NCI-H2196 (cell line): ENCODE data around the gene EDA.

ENCODE experiments used
- DNase-seq: peaks from one replicate; lab custom pipeline; 2025; ENCODE audit not compliant: unreplicated experiment; lab: John Stamatoyannopoulos, UW

The EDA gene

DNA sequence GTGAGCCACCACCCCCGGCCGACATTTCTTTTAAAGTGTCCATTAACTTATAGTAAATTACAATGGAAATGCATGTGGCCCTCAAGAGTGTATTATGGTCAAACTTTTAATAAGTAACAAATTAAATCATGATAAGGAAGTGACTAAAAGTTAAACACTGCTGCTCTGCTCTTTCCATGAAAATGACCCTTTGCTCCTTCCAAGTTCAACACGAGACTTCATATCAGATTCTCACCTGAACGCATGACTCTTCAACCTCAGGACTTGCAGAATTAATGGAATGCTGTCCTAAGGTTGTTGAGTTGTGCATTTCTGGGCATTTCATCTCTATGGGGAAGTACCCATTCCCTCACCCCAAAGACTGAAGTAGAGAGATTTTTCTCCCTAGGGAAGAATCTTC lies 406.7 kb downstream of the EDA start:
- DNase-seq = no peak

DNA sequence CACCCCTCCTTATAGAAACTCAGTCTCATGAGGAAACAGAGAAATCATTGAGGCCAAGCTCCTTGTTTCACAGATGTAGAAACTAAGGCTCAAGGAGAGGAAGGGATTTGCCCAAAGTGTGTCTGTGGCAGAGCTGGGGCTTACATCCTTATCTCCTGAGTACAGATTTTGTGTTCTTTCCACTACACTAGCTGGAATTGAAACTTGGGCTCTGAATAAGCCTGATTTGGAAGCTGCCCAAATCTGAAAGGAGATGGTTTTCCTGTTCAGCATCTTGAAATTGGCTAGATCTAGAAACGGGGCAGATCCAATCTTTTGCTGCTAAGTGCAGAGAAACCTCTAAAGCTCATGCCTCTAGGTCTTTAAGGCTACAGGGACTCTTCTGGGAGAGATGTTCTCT lies 409.6 kb downstream of the EDA start:
- no peak for DNase-seq

DNA sequence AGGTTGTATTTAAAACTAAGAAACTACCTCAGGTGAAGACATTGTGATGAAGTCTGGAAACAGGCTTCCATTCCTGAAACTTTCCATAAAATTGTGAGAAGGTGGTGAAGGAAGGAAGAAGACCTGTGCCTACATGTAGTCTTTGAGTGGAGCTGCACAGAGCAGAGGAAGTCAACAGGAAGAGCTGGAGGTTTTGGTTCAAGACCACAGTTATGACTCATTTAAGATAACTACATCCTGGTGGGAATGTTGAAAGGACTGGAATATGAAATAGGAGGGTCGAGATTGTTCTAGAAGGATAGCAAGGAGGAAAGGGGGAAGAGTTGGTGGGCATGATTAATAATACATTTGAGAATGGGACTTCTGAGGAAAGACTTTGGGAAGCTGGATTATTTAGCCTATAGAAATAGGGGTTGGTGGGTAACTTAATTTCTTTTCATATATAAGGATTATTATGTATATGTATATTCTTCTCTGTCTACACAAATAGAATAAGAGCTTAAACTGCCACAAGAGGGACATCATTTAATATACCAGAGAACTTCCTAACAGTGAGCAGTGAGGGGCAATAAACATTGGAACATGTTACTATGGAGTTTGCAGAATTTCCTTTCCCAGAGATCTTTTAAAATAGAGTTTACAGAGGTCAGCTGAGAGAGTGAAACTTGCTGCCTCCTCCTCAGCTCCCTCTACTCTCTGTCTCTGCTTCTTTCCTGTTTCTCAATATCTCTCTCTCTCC lies 410.4 kb downstream of the EDA start:
- DNase-seq = no peak

DNA sequence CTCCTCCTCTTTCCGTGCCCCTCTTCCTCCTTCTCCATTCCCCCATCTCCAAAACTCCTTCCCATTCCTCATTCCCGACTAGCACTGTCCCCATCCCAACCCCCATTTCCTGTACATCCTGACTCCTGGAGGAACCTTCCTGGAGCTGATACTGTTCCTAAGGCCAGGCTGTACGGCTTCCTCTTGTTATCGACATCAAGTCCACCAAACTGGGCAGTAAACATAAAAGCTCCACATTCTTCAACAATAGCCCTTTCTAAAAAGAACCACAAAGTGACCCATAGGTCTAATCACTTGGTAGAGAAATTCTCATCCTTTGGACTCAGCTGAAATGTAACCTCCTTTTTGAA lies 410.9 kb downstream of the EDA start:
- DNase-seq = no peak

DNA sequence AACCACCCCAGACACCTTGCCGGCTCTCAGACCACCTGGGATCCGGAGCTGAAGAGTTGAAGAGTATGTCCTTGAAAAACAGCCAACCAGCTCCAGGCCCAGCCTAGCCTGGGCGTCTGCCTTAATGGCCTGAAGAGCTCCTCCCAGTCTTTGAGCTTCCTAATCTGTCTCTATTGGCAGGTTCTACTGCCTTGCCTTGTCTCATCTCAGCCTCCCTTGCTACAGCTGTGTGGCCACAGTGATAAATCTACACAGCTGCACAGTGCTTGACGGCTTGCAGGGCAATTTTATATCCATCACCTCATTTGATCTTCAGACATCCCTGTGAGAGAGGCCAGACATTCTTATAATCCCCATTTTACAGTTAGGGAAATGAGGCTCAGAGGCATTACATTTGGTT lies 413.9 kb downstream of the EDA start:
- DNase-seq = no peak

DNA sequence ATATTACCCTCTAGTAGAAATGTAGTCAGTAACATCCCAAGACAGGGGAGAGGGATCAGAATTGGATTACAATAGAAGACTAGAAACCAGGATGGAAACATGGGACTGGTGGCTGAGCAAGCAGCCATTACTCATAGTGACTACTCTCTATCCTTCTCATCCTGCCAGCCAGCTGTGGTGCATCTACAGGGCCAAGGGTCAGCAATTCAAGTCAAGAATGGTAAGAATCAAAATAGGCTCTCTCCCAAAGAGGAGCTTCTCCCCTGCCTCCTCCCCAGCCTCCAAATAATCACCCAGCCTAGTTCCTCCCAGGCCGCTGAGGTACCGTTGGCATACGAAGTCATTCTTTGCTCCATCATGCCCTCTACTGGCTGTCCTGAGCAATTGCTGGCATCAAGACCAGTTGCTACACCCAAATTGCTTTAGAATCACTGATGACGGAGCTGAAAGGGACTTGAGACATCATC lies 414.4 kb downstream of the EDA start:
- DNase-seq = peak; percentile 27

DNA sequence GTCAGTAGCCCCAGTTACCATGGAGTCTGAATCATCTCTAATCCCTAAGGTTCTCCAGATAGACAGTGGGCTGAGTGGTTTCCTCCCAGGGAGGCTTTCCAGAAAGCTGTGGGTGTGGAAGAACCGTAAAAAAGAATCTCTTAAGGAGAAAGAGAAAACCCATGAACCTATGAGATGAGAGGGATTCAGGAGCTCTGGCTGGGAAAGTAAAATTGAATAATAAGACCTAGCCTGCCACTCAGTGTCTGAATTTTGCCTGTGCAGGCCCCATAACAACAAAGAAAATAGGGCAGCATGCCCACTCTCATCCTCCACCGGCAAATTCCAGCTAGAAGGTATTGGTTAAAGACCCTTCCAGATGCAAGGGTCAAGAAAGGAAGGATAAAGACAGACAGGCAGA lies 416.9 kb downstream of the EDA start:
- DNase-seq = no peak

DNA sequence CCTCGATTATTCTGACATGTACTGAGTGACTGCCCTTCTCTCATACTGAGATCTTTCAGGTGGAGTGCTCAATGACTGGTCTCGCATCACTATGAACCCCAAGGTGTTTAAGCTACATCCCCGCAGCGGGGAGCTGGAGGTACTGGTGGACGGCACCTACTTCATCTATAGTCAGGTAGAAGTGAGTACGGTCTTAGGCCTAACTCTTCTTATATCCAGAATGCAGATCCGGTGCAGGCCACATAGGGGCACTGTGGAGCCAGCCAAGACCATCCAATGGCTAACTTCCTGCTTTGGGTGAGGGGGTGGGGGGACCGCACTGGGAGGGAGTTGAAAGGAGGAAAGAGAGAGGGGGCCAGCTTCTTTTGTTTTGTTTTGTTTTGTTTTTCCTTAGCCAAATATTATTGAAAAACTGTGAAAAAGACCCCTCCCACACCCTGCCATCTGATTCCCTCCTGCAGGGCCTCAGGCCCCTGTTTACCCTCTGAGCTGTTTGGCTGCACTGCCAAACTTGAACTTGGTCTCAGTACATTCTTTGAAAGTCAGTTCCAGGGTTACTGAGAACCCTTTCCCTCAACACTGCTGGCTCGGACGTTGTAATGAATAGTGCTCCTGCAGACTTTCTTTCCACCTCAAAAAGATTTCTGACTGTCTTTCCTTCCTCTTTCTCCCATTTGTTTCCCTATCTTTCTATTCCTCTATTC lies 417.6 kb downstream of the EDA start:
- DNase-seq = peak; percentile 2

DNA sequence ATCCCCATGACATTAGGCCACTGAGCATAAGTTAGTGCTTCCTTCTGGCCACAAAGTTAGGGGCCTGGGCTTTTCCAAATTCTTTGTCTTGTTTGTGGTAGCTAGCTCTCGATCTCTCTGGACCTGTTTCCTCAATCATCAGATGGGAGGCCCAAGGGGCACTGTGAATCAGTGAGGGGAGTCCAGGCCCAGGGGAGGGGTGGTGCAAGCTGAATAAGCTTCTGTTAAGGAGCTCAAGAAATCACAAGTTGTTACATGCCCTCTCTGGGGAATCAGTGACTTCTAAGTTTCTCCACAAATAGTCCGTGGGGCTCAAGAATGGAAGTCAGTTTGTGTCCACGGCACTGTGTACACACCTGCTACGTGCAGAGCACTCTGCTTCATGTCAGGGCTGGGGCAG lies 418.7 kb downstream of the EDA start:
- no peak for DNase-seq

DNA sequence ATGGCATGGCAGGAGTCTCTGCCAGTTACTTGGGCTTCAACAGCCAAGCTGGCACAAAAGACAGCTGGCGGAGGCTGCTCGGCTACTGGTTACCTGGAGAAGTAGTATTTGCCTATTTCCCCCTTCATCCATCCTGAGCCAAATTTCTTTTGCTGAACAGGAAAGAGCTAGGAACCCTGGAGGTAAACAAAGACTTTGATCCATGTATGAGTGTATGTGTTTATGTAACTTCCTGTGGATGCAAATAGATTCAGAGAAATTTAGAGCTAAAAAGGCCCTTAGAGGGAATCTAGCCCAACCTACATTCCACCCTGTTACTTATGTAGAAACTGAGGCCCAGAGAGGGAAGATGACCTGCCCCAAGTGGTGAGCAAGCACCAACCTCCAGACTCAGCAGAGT lies 422.6 kb downstream of the EDA start:
- no peak for DNase-seq

DNA sequence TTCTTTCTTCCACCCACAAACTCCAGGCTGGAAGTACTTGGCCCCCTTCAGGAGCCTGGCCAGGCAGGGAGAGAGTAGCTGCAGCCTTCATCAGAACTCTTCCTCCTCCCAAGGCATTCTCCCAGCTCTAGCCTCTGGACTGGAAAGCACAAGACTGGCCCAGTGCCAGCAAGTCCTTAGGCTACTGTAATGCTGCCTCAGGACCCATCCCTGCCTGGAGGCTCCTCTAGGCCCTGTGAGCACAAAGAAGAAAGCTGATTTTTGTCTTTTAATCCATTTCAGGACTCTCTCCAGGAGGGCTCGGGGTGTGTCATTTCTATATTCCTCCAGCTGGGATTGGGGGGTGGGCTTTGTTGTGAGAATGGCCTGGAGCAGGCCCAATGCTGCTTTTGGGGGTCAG lies 423.0 kb downstream of the EDA start:
- DNase-seq = no peak

DNA sequence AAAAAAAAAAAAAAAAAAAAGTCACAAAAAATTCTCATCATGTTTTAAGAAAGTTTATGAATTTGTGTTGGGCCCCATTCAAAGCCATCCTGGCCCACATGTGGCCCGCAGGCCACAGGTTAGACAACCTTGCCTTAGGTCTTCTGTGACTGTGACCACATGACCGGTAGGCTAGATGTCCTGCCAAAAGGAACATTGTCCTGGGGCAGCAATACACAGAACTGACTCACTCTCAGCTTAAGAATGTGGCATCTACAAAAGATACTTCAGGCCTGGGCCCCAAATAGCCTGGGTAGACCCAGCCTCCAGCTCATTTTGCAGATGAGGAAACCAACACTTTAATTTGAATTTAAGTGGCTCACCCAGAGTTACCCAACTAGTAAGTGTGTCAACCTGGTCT lies 423.8 kb downstream of the EDA start:
- no peak for DNase-seq

DNA sequence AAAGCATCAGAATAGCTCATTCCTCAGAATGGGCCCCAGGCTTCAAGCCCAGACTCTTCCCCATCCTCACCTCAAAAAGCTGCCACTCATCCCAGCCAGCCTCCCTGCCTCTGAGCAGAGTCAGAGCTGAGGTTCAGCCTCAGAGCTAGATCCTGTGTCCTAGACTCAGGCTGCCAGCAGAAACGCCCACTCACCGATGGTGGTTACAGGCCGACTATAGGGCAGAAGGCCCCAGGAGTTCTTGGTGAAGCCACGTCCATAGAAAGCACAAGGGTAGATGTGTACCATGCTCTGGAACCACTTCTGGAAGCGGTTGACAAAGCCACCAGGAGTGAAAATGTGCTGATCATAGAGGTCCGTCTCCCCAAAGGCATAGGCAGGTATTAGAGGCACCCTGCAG lies 426.1 kb downstream of the EDA start:
- no peak for DNase-seq

DNA sequence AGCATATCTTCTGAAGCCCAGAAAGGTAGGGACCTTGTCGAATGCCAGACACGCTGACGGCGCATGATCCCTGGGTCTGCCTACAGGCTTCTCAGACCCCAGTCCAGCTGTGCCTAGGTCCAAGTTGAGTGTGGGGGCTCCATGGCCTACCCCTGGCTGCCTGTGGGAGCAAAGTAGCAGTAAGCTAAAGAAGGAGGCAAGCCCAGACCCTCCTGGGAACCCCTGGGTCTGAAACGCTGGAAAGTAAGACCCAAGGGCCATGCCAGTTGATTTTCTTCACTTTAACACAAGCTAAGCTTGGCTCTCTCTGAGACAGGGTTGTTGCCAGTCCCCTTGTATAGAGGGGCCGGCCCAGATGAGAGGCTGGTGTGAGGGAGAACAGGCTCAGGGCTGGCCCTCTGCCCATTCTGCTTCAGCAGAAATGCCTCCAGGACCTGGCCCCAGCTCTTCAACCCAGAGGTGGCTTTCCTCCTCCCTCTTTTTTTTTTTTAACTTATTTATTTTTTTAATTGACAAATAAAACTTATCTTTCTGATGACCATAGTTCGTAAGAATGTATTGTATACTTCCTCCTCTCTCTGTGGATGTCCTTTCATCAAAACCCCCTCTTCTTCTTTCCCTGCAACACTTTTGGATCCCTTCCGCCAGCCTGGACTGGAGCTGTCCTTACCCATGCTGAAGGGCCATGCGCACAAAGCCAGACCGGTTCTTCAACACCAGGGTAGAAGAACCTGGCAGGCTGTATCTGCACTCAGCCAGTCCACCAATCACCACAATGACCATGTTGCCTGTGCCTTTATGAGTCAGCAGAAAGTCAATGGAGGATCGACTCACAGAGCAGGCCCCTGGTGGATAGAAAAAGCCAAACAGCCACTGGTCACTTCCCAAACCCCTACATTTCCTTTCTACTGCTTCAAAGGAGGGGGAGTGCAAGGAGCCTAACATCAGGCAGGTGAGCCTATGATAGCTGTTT lies 426.8 kb downstream of the EDA start:
- no peak for DNase-seq

DNA sequence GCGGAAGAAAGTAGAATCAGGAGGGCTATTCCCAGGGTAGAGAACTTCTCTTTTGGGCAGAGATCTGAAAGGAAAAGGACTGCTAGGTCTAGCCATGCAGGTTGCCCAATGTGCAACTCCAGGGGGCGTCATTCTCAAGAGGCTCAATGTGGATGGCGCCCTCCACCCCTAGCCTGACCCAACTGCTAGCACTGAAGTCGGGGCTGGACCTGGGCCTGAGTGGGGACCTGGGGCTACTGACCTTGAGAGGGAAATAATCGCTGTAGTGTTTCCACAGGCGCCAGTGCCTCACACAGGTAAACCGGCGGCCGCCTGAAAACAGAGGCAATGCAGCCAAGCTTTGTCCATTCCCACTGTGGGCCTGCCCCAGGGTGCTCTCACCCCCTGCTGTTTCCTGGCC lies 427.8 kb downstream of the EDA start:
- DNase-seq = no peak

DNA sequence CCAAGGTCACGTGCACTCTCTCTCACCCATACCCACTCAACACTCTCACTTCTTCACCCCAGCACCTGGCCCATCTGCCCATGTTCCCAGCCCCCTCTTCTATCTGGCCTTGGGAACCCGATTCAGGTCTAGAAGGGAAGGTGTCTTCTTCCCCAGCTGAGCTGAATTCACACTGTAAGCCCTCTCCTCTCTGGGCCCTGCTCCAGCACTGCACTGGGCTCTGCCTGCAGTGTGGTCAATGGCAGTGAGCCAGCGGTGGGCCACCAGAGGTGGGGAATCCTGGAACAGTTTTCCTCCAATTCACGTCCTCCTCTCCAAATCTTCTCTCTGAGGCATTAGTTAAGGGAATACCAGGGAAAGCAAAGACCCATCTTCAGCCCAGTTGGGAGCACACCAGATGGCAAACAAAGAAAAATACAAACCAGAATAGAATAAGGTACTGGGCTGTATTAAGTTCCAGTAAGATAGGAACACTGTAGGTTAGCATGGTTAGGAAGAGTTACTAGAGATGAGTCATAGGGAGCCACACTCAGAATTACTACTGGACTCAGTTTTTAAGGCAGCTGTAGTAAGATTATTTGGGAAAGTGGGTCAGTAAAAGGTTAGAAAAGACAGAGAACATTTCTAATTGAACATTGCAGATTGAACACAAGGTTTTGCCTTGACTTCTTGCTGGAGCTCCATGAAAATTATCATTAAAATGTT lies 428.8 kb downstream of the EDA start:
- no peak for DNase-seq

DNA sequence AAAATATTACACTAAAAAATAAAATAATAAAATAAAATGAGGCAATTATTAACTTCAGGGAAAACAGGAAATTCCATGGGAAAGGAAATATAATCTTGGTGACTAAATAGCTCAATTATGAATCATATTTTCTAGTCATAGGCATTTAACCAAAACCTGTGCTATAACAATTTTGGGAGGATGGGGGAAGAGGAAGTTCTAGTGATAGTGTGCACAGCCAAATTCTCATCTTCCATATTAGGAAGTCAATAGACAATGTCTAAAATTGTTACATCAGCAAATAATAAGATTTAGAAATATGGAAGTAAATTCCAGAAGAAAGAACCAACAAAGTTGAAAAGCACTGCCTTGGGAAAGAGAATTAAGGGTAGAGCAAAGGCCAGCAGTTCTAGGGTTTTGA lies 431.1 kb downstream of the EDA start:
- DNase-seq = no peak

DNA sequence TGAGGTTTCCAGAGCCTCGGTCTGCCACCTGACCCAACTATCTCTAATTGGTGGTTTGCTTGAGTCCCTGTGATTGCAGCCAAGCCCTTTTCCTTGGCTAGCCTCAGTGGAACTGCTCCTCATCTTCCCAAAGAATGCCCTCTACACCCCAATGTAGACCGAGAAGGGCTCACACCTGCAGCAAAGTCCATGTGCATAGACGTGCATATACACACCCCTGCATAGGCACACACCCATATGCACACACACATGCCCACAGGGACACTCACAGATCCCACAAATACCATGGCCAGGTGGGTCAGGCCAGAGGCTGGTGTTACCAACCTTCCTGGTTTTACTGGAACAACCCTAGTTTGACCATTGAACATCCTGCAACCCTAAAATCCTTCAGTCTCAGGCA lies 433.5 kb downstream of the EDA start:
- no peak for DNase-seq

DNA sequence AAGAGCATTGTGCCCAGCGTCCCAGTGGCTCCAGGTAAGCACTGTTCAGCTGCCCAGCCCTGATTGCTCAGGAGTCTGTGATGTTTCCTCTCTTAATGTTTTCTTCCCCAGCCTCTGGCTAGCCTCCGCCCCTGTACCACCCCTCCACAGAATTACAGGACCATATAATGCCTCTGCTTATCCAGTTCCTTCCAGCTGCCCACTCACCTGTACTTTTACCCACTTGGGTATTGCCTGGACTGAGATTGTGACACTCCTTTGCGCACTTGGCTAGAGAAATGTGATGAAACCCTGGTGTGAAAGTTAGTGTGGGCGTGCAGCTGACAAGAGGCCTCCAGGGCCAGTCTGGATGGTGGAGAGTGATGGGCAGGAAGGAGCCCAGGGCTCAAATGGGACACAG lies 434.0 kb downstream of the EDA start, which contains the start of gene AWAT2:
Gene AWAT2 (minus strand): TSS at position 14 of the 400 bp plus-strand sequence. CDS start 6 bp downstream, at position 8.
- DNase-seq = no peak

DNA sequence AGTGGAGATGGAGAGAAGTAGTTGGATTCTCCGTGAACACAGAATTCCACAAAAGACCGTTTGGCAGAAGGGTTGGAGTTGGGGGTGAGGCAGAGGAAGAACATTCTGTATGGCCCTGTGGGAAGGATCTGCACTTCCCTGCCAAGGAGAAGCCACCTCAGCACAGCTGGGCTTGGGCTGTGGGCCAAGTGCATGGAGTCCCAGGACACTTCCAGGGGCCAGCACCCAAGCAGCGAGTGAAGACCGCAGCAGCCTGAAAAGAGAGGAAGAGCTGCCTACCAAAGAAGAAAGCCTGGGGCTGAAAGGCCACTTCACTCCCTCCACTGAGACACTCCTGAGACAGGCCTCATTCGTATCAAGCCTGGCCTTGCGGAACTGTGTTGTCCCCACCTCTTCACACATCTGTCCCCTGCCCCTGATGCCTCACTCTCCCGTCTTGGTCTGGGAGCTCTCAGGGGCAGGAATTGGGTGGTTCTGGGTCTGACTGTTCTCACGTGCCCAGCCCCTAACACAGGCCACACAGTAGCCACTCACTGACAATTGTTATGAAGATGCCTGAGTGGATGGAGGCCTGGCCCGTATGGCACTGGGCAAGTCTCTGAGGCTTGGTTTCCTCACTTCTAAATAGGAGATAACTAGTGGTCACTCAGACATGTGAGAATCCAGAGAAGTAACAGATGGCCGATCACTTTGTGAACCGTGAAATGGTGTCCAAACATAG lies 437.1 kb downstream of the EDA start:
- no peak for DNase-seq
